HL-60 (cell line): ENCODE measurements around the gene ADAMTSL3.

ENCODE experiments used
- DNase-seq, 2 experiments: peaks; one replicate each; pipeline ENCODE4 v3.0.0-alpha.2; 2010 to 2020; ENCODE audit warnings: low read depth in 1 of 2, low spot score in 1 of 2
- H3K27ac ChIP-seq: fragments of 250-450 bp; sonication (Bioruptor Pico); replicated peaks from 2 replicates; pipeline ENCODE4 v1.5.1; 2020; ENCODE audit warnings: mild to moderate bottlenecking, moderate library complexity
- H3K27me3 ChIP-seq: fragments of 250-450 bp; sonication (Bioruptor Pico); 2 replicates; pipeline ENCODE4 v1.5.1; 2021; ENCODE audit warnings: mild to moderate bottlenecking, moderate library complexity; ENCODE audit not compliant: insufficient read depth, poor library complexity, severe bottlenecking
- H3K4me3 ChIP-seq: replicated peaks from 2 replicates; pipeline ENCODE4 v1.5.1; 2011; ENCODE audit warnings: mild to moderate bottlenecking, control low read depth, low read length; ENCODE audit not compliant: insufficient read depth
- CTCF ChIP-seq: IDR thresholded peaks from one replicate; pipeline ENCODE4 v1.5.1; 2011; ENCODE audit warnings: low read length, control low read depth, inconsistent platforms; ENCODE audit not compliant: insufficient read depth
- GABPA ChIP-seq: IDR thresholded peaks from 2 replicates; pipeline ENCODE4 v1.6.1; 2012; ENCODE audit warnings: low read depth
- POLR2AphosphoS5 ChIP-seq: IDR thresholded peaks from 2 replicates; pipeline ENCODE4 v1.6.1; 2012; ENCODE audit warnings: low read depth
- REST ChIP-seq: IDR thresholded peaks from 2 replicates; pipeline ENCODE4 v1.6.1; 2012; ENCODE audit warnings: low read depth; ENCODE audit not compliant: insufficient replicate concordance
- SPI1 ChIP-seq: IDR thresholded peaks from 2 replicates; pipeline ENCODE4 v1.6.1; 2012; ENCODE audit warnings: low read depth, mild to moderate bottlenecking, borderline replicate concordance

Gene ADAMTSL3

DNA sequence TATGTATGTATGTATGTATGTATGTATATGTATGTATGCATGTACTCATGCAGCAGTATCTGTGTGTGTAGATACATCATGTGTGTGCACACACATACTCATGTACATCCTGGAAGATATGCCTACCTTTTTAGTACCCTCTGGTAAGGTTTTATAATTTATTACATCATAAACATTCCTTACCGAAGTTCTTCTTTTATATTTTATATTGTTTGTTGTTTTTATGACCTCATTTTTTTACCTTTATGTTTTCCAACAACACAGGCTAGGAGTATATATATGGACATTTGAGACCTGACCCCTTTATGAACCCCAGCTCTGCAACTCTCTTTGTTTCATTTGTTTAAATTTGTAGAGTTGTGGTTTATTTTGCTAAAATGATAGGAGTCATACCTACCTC, 263.5 kb downstream of the ADAMTSL3 start:
- no peak for TF ChIP-seq POLR2AphosphoS5
- Histone ChIP-seq H3K27ac (no peak overlapping the region), H3K4me3 (no peak overlapping the region), H3K27me3 (no peaks in the 10 kb centered on the region)
- no peak for DNase-seq

- no peak for DNase-seq
Observed at GRCh38 chr15:83918011-83918410, 264.1 kb downstream of the ADAMTSL3 start.

DNA sequence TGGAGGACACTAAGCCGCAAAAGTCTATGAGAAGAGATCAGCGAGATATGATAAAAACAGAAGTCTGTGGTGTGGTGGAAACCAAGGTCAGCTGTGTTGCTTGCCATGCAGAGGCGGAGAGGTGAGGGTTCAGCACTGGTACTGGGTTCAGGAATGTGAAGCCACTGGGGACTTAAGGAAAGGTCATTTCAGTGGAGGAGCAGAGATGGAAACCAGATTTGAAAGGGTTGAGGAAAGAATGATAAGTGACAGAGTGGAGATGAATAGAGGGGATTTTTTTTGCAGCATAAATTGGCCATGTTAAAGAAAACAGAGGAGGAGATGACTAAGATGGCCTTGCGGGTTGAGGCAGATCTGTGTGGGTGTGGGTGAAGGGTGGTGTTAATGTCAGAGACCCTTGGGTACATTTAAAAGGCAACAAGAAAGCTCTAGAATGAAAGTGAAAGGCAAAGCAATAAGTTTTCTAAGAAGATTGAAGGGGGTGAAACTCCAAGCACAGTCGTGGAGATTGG, 265.5 kb downstream of the ADAMTSL3 start:
- DNase-seq: no peak

More at GRCh38 chr15:83918011-83918410, 264.1 kb downstream of the ADAMTSL3 start:
- Histone ChIP-seq H3K27ac (no peak overlapping the region), H3K4me3 (no peak overlapping the region), H3K27me3 (no peaks in the 10 kb centered on the region)
- TF ChIP-seq POLR2AphosphoS5 (no peak), GABPA (no peak), CTCF (no peak), SPI1 (no peak), REST (no peak)

DNA sequence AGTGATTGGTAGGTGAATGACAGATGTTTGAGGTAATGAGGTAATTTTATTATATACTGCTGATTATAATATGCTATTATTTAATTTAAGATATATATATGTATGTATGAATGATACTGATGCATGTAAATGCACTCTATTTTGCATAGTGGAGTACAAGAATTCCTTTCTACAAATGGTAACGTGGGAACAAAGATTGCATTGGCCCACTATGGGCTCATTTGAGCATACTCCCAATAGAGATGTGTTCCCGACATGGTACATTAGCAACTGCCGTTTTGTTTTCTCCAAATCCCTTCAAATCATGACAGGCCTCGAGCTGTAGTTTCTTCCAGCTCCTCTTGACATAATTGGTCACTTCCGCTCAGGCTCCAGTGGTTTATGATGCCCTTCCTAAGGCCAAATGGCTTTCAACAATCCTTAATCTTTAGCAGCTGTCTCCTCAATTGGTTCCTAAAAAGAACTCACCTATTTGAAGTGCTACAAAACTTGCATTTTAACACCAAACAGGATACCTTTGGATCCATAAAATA, 266.1 kb downstream of the ADAMTSL3 start:
- no peak for TF ChIP-seq POLR2AphosphoS5
- TF ChIP-seq SPI1: no peak
- no peak for TF ChIP-seq CTCF
- TF ChIP-seq GABPA: no peak
- TF ChIP-seq REST: no peak
- DNase-seq: no peak
- no peak overlapping the region for H3K4me3 ChIP-seq
- H3K27ac ChIP-seq: no peak overlapping the region
- H3K27me3 ChIP-seq: no peaks in the 10 kb centered on the region

More for the DNA sequence above, 265.5 kb downstream of the ADAMTSL3 start:
- Histone ChIP-seq H3K27me3 (no peaks in the 10 kb centered on the region), H3K27ac (no peak overlapping the region), H3K4me3 (no peak overlapping the region)
- TF ChIP-seq CTCF (no peak), POLR2AphosphoS5 (no peak), GABPA (no peak)
